Keratinocyte (primary cell): ENCODE results near the gene HNRNPDL.

Experiments used
- CTCF ChIP-seq, 3 experiments: IDR thresholded peaks in 1 of 3; conservative IDR thresholded peaks in 1 of 3; optimal IDR thresholded peaks in 1 of 3; 2 replicates in 2 of 3; 3 replicates in 1 of 3; pipeline versions ENCODE3 to v1.5.1; 2011; ENCODE audit warnings: low read length in 3 of 3, mild to moderate bottlenecking in 3 of 3, moderate library complexity in 2 of 3, control low read depth in 1 of 3, inconsistent platforms in 1 of 3; ENCODE audit not compliant: insufficient read depth in 2 of 3; ENCODE audit errors: extremely low read depth in 1 of 3
- EZH2 ChIP-seq: IDR thresholded peaks from one replicate; pipeline ENCODE4 v1.6.1; 2012; ENCODE audit warnings: inconsistent platforms, mild to moderate bottlenecking, low read length, moderate library complexity

- TF ChIP-seq CTCF (optimal IDR thresholded peaks at IDR 0.05 in 1 of 3, IDR thresholded peaks at IDR 0.05 in 1 of 3, conservative IDR thresholded peaks at IDR 0.05 in 1 of 3; ENCODE audit: extremely low read depth in 1 of 3, insufficient read depth in 2 of 3, low read length in 3 of 3) (peak; percentile 64 to 92 (median 72)), EZH2 (no peak)
Observed at GRCh38 chr4:82462415-82462831, 32.2 kb upstream of the HNRNPDL start.
